Endothelial cell of umbilical vein (primary cell): ENCODE measurements around the gene DHX34. TPM values are rescaled to one million over a fixed set of nuclear protein-coding genes. Genes with fewer than 3 reads are reported as not detected.

ENCODE experiments used
- BruUV-seq: library from RNA; stranded (reverse); fragments of 400-500 nt; replicated peaks from 2 replicates; lab custom pipeline; 2021; lab: Mats Ljungman, UMichigan
- CTCF ChIA-PET: fragments of 300-600, 350-600 bp; sonication (Branson Sonifier 250); formaldehyde crosslinking; loops from one replicate; lab custom pipeline; 2021; ENCODE audit warnings: antibody characterized with exemption, inconsistent platforms; lab: Charles Lee
- POLR2A ChIA-PET: fragments of 300-600, 350-600 bp; sonication (Branson Sonifier 250); formaldehyde crosslinking; loops from one replicate; lab custom pipeline; 2021; ENCODE audit warnings: antibody characterized with exemption, inconsistent platforms; lab: Charles Lee
- DNase-seq: peaks from one replicate; pipeline ENCODE4 v3.0.0-alpha.2; 2011; ENCODE audit warnings: low read depth, low spot score
- FAIRE-seq: peaks from 2 replicates; lab custom pipeline; 2011; peaks lifted over from hg19 to GRCh38; lab: Jason Lieb, UNC
- H2AFZ ChIP-seq: 2 replicates; pipeline ENCODE4 v1.6.0; 2012; ENCODE audit warnings: low read depth, low read length, control low read depth, inconsistent platforms
- H3K27ac ChIP-seq: 2 replicates; pipeline ENCODE4 v1.5.1; 2011; ENCODE audit warnings: low read depth, mild to moderate bottlenecking, control low read depth, low read length, moderate library complexity; ENCODE audit not compliant: insufficient read depth
- H3K27me3 ChIP-seq, 2 experiments: 2 replicates each; pipeline versions ENCODE4 v1.6.0 to v1.6.1; 2011; ENCODE audit warnings: low read length in 2 of 2, mixed read lengths in 1 of 2; ENCODE audit not compliant: control insufficient read depth in 2 of 2, insufficient read depth in 2 of 2
- H3K36me3 ChIP-seq, 2 experiments: 2 replicates in 1 of 2; 3 replicates in 1 of 2; pipeline ENCODE4 v1.5.1; 2011; ENCODE audit warnings: low read length in 2 of 2, mild to moderate bottlenecking in 1 of 2, moderate library complexity in 1 of 2; ENCODE audit not compliant: control insufficient read depth in 2 of 2, insufficient read depth in 2 of 2; ENCODE audit errors: extremely low read depth in 1 of 2
- H3K4me1 ChIP-seq: 3 replicates; pipeline ENCODE4 v1.5.1; 2011; ENCODE audit warnings: mild to moderate bottlenecking, low read length; ENCODE audit not compliant: control insufficient read depth, insufficient read depth; ENCODE audit errors: extremely low read depth
- H3K4me2 ChIP-seq: 2 replicates; pipeline ENCODE4 v1.6.1; 2011; ENCODE audit warnings: low read length, control low read depth, mixed read lengths; ENCODE audit not compliant: insufficient read depth
- H3K4me3 ChIP-seq, 3 experiments: fragments of 200-600 bp in 1 of 3; sonication (generic), shearing (Covaris generic) in 1 of 3; replicated peaks in 1 of 3; 2 replicates each; pipeline ENCODE4 v1.5.1; 2011 to 2016; ENCODE audit warnings: control low read depth in 3 of 3, low read length in 3 of 3, mild to moderate bottlenecking in 2 of 3, inconsistent platforms in 1 of 3, low read depth in 1 of 3, moderate library complexity in 1 of 3; ENCODE audit not compliant: insufficient read depth in 1 of 3
- H3K79me2 ChIP-seq: 2 replicates; pipeline ENCODE4 v1.6.0; 2012; ENCODE audit warnings: low read length, inconsistent platforms; ENCODE audit not compliant: control insufficient read depth, insufficient read depth
- H3K9ac ChIP-seq: replicated peaks from 2 replicates; pipeline ENCODE3; 2011; ENCODE audit warnings: low read length, control low read depth; ENCODE audit not compliant: insufficient read depth; ENCODE audit errors: extremely low read depth
- H3K9me1 ChIP-seq: replicated peaks from 3 replicates; pipeline ENCODE4 v1.6.0; 2011; ENCODE audit warnings: mild to moderate bottlenecking, low read length; ENCODE audit not compliant: control insufficient read depth, insufficient read depth; ENCODE audit errors: extremely low read depth
- H3K9me3 ChIP-seq: replicated peaks from 2 replicates; pipeline ENCODE4 v1.5.1; 2012; ENCODE audit warnings: low read length, inconsistent platforms; ENCODE audit not compliant: control insufficient read depth, insufficient read depth
- H4K20me1 ChIP-seq: replicated peaks from 2 replicates; pipeline ENCODE3; 2011; ENCODE audit warnings: mild to moderate bottlenecking, low read length; ENCODE audit not compliant: control insufficient read depth, insufficient read depth; ENCODE audit errors: extremely low read depth
- CTCF ChIP-seq, 2 donors: IDR thresholded peaks; 1 replicate in 1 of 2; 2 replicates in 1 of 2; pipeline ENCODE4 v1.5.1; 2011; ENCODE audit warnings: low read length in 2 of 2, mild to moderate bottlenecking in 2 of 2, moderate library complexity in 2 of 2, control low read depth in 1 of 2, inconsistent platforms in 1 of 2, low read depth in 1 of 2; ENCODE audit not compliant: insufficient read depth in 1 of 2; ENCODE audit errors: extremely low read depth in 1 of 2
- EZH2 ChIP-seq: IDR thresholded peaks from 2 replicates; pipeline ENCODE4 v1.6.1; 2012; ENCODE audit warnings: borderline replicate concordance, low read depth, mild to moderate bottlenecking, moderate library complexity, low read length, inconsistent platforms; ENCODE audit not compliant: severe bottlenecking
- FOS ChIP-seq: IDR thresholded peaks from 2 replicates; pipeline ENCODE4 v1.6.1; 2011; ENCODE audit warnings: mild to moderate bottlenecking, low read length, moderate library complexity, borderline replicate concordance; ENCODE audit not compliant: insufficient read depth
- GATA2 ChIP-seq: IDR thresholded peaks from 2 replicates; pipeline ENCODE4 v1.7.0; 2011; ENCODE audit warnings: low read depth, mild to moderate bottlenecking, moderate library complexity, mixed read lengths, low read length; ENCODE audit not compliant: insufficient read length, insufficient read depth
- JUN ChIP-seq: IDR thresholded peaks from 2 replicates; pipeline ENCODE4 v1.6.1; 2011; ENCODE audit warnings: borderline replicate concordance, low read depth; ENCODE audit not compliant: insufficient read length, insufficient read depth
- MAX ChIP-seq: IDR thresholded peaks from 2 replicates; pipeline ENCODE4 v1.6.1; 2011; ENCODE audit not compliant: insufficient read depth, insufficient read length
- MYC ChIP-seq: IDR thresholded peaks from one replicate; pipeline ENCODE4 v1.6.1; 2011; ENCODE audit warnings: mild to moderate bottlenecking, low read depth, low read length
- POLR2A ChIP-seq: IDR thresholded peaks from 2 replicates; pipeline ENCODE4 v1.6.1; 2012; ENCODE audit warnings: low read depth, mild to moderate bottlenecking, control low read depth, low read length
- POLR2AphosphoS5 ChIP-seq: IDR thresholded peaks from 2 replicates; pipeline ENCODE4 v1.6.1; 2012; ENCODE audit warnings: low read depth, mild to moderate bottlenecking, control low read depth, low read length, moderate library complexity; ENCODE audit not compliant: insufficient read depth
- dilution Hi-C: fragments of 300-500 bp; cut with MboI; formaldehyde crosslinking; loops from one replicate; pipeline ENCODE4 v1.15.0; 2019; ENCODE audit warnings: low sequenced_read_pairs; ENCODE audit not compliant: extremely low pct_ligation_motif_present
- intact Hi-C: fragments of 100-400 bp; cut with micrococcal nuclease; formaldehyde crosslinking; loops from one replicate; pipeline ENCODE4 v1.10.0; 2022
- polyA plus RNA-seq, 4 experiments: library from polyadenylated mRNA; depleted of rRNA in 3 of 4; stranded (reverse) in 3 of 4; unstranded in 1 of 4; fragments of >200 nt; gene quantifications; 2 replicates each; pipeline versions ENCODE4 v1.2.1 to v1.2.3, GENCODE V29; 2011 to 2012; ENCODE audit warnings: missing spikeins in 1 of 4
- total RNA-seq: library from RNA; stranded (reverse); gene quantifications from 2 replicates; pipeline ENCODE4 v1.2.3, GENCODE V29; 2021

Gene DHX34
- total and polyA plus RNA-seq, 2 donors (not counting 3 experiments of a cell fraction or from before 2014, with no cell fraction given): 12.8 to 20.7 TPM

- H3K4me2 ChIP-seq: no peak overlapping the region
- no peak overlapping the region for H3K27ac ChIP-seq
- BruUV-seq: no TSS peak
- ChIA-PET CTCF (interaction anchor here (0.6 to 5.3 kb wide), 40 partner anchors 8 to 378 kb away, joined by 3 to 187 read pairs (median 5); partner anchors contain the start of genes C5AR1, DHX34 and INAFM1), POLR2A (no interaction called here)
- DNase-seq (no peak), FAIRE-seq (no peak)
- no peaks in the 10 kb centered on the region for H3K9me1 ChIP-seq
- H3K4me3 ChIP-seq: no peak overlapping the region
- H3K79me2 ChIP-seq: no peaks in the 10 kb centered on the region
- H3K9ac ChIP-seq: no peak overlapping the region
- no peak for TF ChIP-seq POLR2A
- TF ChIP-seq MYC: no peak
- TF ChIP-seq FOS: no peak
- TF ChIP-seq MAX: no peak
- TF ChIP-seq JUN: no peak
- TF ChIP-seq POLR2AphosphoS5: no peak
- TF ChIP-seq EZH2: no peak
- no peak for TF ChIP-seq GATA2
- TF ChIP-seq CTCF (IDR thresholded peaks at IDR 0.05; ENCODE audit: extremely low read depth in 1 of 2, insufficient read depth in 1 of 2, low read depth in 1 of 2, low read length in 2 of 2): no peak
- H3K27me3 ChIP-seq: no peaks in the 10 kb centered on the region
- H3K4me1 ChIP-seq: no peaks in the 10 kb centered on the region
- H4K20me1 ChIP-seq: no peaks in the 10 kb centered on the region
- intact Hi-C loops: loop anchor here (1.0 kb wide), 2 partner anchors 95 to 107 kb away; no protein-coding TSS in a partner anchor
- no peak overlapping the region for H2AFZ ChIP-seq
- H3K36me3 ChIP-seq: no peaks in the 10 kb centered on the region
- H3K9me3 ChIP-seq: no peaks in the 10 kb centered on the region
- dilution Hi-C loops: no loop called here
Observed at GRCh38 chr19:47390533-47391488, 41.7 kb downstream of the DHX34 start.
